ENCODE data around the gene RRAD.

DNA sequence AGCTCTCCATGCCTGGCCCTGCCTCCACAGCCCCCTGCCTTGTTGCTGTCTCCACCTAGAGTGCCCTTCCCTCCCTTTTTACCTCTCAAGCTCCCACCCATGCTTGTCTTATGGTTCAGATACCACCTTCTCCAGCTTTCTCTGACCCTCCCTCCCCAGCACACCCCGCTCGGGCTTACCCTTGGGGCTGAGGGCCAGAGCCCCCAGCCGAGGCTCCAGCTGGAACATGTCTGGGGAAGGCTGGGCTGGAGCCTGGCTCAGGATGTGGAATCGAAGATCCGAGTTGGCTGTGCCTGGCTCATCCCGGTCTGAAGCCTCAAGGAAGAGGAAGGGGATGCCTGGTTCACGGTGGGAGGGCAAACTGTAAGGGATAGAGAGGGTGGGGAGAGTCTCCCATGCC lies 10.3 kb downstream of the RRAD start:
- TF ChIP-seq EZH2 (IDR thresholded peaks at IDR 0.05) (no peak), POLR2AphosphoS5 (IDR thresholded peaks at IDR 0.05; ENCODE audit: borderline replicate concordance, low read depth, low read length) (no peak), FOXP2 (optimal IDR thresholded peaks at IDR 0.05; ENCODE audit: control extremely low read depth, extremely low read length, insufficient read depth) (no peak)

Measured in SK-N-MC (cell line).